Measurements from ENCODE around the gene PFKFB4.

PFKFB4 gene

DNA sequence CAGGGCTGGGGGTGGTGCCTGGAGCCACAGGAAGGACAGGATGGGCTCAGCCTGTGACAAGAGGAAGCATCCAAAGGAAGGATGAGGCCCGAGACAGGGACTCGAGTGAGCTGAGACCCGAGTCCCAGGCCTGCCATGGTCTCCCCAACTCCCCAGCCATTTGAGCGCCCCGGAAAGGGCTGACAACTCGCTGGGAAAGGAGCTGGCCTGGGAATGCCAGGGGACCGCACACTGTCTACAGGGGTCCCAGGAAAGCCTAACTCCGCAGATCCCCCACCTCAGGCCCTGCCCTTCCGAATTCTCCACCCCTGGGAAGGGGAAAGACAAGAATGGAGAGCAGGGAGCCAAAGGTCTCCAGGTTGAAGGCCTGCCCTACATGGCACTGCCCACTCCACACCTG is 31.6 kb downstream of the PFKFB4 start:
- H3K4me2 ChIP-seq (ENCODE audit: insufficient read depth, low read length): no peak overlapping the region

DNA sequence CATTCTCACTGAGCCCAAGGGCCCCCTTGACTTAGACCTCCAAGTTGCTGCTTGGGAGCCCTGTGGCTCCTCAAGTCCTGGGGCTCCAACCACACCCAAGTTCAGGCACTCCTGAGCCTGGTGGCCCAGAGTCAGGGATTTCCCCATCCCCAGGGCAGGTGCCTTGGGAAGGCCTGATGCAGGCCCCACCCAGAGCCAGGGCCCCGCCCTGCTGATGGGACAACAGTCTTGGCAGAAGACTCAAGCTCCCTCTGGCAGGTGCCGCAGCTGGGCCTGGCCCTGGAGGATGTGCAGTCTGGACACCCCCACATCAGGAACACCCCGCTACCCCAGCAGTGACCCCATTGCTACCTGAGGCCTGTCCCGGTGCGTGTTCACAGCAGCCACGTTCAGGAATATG is 35.0 kb downstream of the PFKFB4 start:
- no peaks in the 10 kb centered on the region for H3K4me1 ChIP-seq (ENCODE audit: insufficient read depth, low read length)
- no peak for DNase-seq
- H3K27ac ChIP-seq (ENCODE audit: low read length): no peak overlapping the region
- peaks cover 21% of the 10 kb centered on the region for H4K20me1 ChIP-seq (ENCODE audit: insufficient read depth, low read length)
- no peaks in the 10 kb centered on the region for H3K36me3 ChIP-seq (ENCODE audit: insufficient read depth, low read length)
- H2AFZ ChIP-seq (ENCODE audit: low read depth, low read length): no peak overlapping the region
- H3K9me3 ChIP-seq (ENCODE audit: insufficient read depth, low read length, severe bottlenecking): no peaks in the 10 kb centered on the region
- no peak overlapping the region for H3K4me2 ChIP-seq (ENCODE audit: insufficient read depth, low read length)
- H3K79me2 ChIP-seq (ENCODE audit: insufficient read depth, low read length): no peaks in the 10 kb centered on the region
- TF ChIP-seq, protein P1, sequence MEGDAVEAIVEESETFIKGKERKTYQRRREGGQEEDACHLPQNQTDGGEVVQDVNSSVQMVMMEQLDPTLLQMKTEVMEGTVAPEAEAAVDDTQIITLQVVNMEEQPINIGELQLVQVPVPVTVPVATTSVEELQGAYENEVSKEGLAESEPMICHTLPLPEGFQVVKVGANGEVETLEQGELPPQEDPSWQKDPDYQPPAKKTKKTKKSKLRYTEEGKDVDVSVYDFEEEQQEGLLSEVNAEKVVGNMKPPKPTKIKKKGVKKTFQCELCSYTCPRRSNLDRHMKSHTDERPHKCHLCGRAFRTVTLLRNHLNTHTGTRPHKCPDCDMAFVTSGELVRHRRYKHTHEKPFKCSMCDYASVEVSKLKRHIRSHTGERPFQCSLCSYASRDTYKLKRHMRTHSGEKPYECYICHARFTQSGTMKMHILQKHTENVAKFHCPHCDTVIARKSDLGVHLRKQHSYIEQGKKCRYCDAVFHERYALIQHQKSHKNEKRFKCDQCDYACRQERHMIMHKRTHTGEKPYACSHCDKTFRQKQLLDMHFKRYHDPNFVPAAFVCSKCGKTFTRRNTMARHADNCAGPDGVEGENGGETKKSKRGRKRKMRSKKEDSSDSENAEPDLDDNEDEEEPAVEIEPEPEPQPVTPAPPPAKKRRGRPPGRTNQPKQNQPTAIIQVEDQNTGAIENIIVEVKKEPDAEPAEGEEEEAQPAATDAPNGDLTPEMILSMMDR (IDR thresholded peaks at IDR 0.05; ENCODE audit: borderline replicate concordance, extremely low read depth, low read length, poor library complexity, severe bottlenecking): no peak
- TF ChIP-seq EZH2 (IDR thresholded peaks at IDR 0.05; ENCODE audit: borderline replicate concordance, low read depth, low read length, severe bottlenecking): no peak
- H3K27me3 ChIP-seq (ENCODE audit: insufficient read depth, low read length, poor library complexity): no peaks in the 10 kb centered on the region
- no peak overlapping the region for H3K4me3 ChIP-seq (ENCODE audit: low read depth in 1 of 2, low read length in 2 of 2)
- no peak overlapping the region for H3K9ac ChIP-seq (ENCODE audit: low read depth, low read length)
- ATAC-seq (ENCODE audit: insufficient read depth, low read depth): no peak

More for the DNA sequence above, 31.6 kb downstream of the PFKFB4 start:
- H2AFZ ChIP-seq (ENCODE audit: low read depth, low read length): no peak overlapping the region
- no peak overlapping the region for H3K9ac ChIP-seq (ENCODE audit: low read depth, low read length)
- no peaks in the 10 kb centered on the region for H3K4me1 ChIP-seq (ENCODE audit: insufficient read depth, low read length)
- H3K36me3 ChIP-seq (ENCODE audit: insufficient read depth, low read length): no peaks in the 10 kb centered on the region
- no peaks in the 10 kb centered on the region for H3K27me3 ChIP-seq (ENCODE audit: insufficient read depth, low read length, poor library complexity)
- ATAC-seq (ENCODE audit: insufficient read depth, low read depth) (no peak), DNase-seq (no peak)
- H3K4me3 ChIP-seq (ENCODE audit: low read depth in 1 of 2, low read length in 2 of 2): no peak overlapping the region
- peaks cover 10% of the 10 kb centered on the region for H4K20me1 ChIP-seq (ENCODE audit: insufficient read depth, low read length)
- no peaks in the 10 kb centered on the region for H3K9me3 ChIP-seq (ENCODE audit: insufficient read depth, low read length, severe bottlenecking)
- H3K79me2 ChIP-seq (ENCODE audit: insufficient read depth, low read length): no peaks in the 10 kb centered on the region
- H3K27ac ChIP-seq (ENCODE audit: low read length): no peak overlapping the region
- TF ChIP-seq, protein P1 (IDR thresholded peaks at IDR 0.05; ENCODE audit: borderline replicate concordance, extremely low read depth, low read length, poor library complexity, severe bottlenecking): no peak
- no peak for TF ChIP-seq EZH2 (IDR thresholded peaks at IDR 0.05; ENCODE audit: borderline replicate concordance, low read depth, low read length, severe bottlenecking)

GRCh38 chr3:48519277-48519643 is 37.3 kb downstream of the PFKFB4 start:
- Histone ChIP-seq H3K36me3 (ENCODE audit: insufficient read depth, low read length) (no peaks in the 10 kb centered on the region), H3K9me3 (ENCODE audit: insufficient read depth, low read length, severe bottlenecking) (no peaks in the 10 kb centered on the region), H3K4me3 (ENCODE audit: low read depth in 1 of 2, low read length in 2 of 2) (no peak overlapping the region), H3K27me3 (ENCODE audit: insufficient read depth, low read length, poor library complexity) (no peaks in the 10 kb centered on the region), H3K27ac (ENCODE audit: low read length) (no peak overlapping the region), H3K9ac (ENCODE audit: low read depth, low read length) (no peak overlapping the region), H4K20me1 (ENCODE audit: insufficient read depth, low read length) (peaks cover 24% of the 10 kb centered on the region), H2AFZ (ENCODE audit: low read depth, low read length) (no peak overlapping the region), H3K79me2 (ENCODE audit: insufficient read depth, low read length) (no peaks in the 10 kb centered on the region), H3K4me2 (ENCODE audit: insufficient read depth, low read length) (no peak overlapping the region), H3K4me1 (ENCODE audit: insufficient read depth, low read length) (peaks cover 13% of the 10 kb centered on the region)
- ATAC-seq (ENCODE audit: insufficient read depth, low read depth) (no peak), DNase-seq (no peak)
- no peak for TF ChIP-seq EZH2 (IDR thresholded peaks at IDR 0.05; ENCODE audit: borderline replicate concordance, low read depth, low read length, severe bottlenecking)
- TF ChIP-seq, protein P1 (IDR thresholded peaks at IDR 0.05; ENCODE audit: borderline replicate concordance, extremely low read depth, low read length, poor library complexity, severe bottlenecking): no peak
